PFSK-1 (cell line): ENCODE data around the gene UQCRFS1.

Experiments used
- FOXP2 ChIP-seq: optimal IDR thresholded peaks from 2 replicates; pipeline ENCODE3; 2011; ENCODE audit warnings: borderline replicate concordance, control low read depth, inconsistent platforms; ENCODE audit not compliant: insufficient read depth; ENCODE audit errors: extremely low read length, extremely low read depth
- POLR2AphosphoS5 ChIP-seq: IDR thresholded peaks from 2 replicates; pipeline ENCODE4 v1.6.1; 2012; ENCODE audit warnings: low read depth, mild to moderate bottlenecking, control low read depth, low read length, moderate library complexity
- REST ChIP-seq, 2 experiments: IDR thresholded peaks; 2 replicates each; pipeline versions ENCODE4 v1.6.1 to v1.8.0; 2011 to 2012; ENCODE audit warnings: low read depth in 2 of 2, low read length in 2 of 2, control low read depth in 1 of 2, inconsistent platforms in 1 of 2, mild to moderate bottlenecking in 1 of 2, moderate library complexity in 1 of 2; ENCODE audit not compliant: insufficient read depth in 1 of 2
- SIN3A ChIP-seq: IDR thresholded peaks from 2 replicates; pipeline ENCODE4 v1.6.1; 2012; ENCODE audit warnings: mild to moderate bottlenecking, low read length, moderate library complexity, borderline replicate concordance; ENCODE audit not compliant: insufficient read depth
- TAF1 ChIP-seq: IDR thresholded peaks from 2 replicates; pipeline ENCODE4 v1.6.1; 2012; ENCODE audit warnings: low read length, control low read depth, borderline replicate concordance; ENCODE audit not compliant: insufficient read depth

Gene UQCRFS1

GRCh38 chr19:29188289-29189032 is 24.5 kb downstream of the UQCRFS1 start:
- TF ChIP-seq TAF1 (no peak), FOXP2 (no peak), SIN3A (no peak), REST (IDR thresholded peaks at IDR 0.05; ENCODE audit: insufficient read depth in 1 of 2, low read depth in 2 of 2, low read length in 2 of 2) (no peak), POLR2AphosphoS5 (no peak)

GRCh38 chr19:29187676-29188075 is 25.3 kb downstream of the UQCRFS1 start:
- no peak for TF ChIP-seq REST (IDR thresholded peaks at IDR 0.05; ENCODE audit: insufficient read depth in 1 of 2, low read depth in 2 of 2, low read length in 2 of 2)
- no peak for TF ChIP-seq SIN3A
- TF ChIP-seq FOXP2 = no peak
- no peak for TF ChIP-seq TAF1
- TF ChIP-seq POLR2AphosphoS5 = no peak

GRCh38 chr19:29185427-29185826 is 27.5 kb downstream of the UQCRFS1 start:
- TF ChIP-seq SIN3A = no peak
- no peak for TF ChIP-seq FOXP2
- no peak for TF ChIP-seq REST (IDR thresholded peaks at IDR 0.05; ENCODE audit: insufficient read depth in 1 of 2, low read depth in 2 of 2, low read length in 2 of 2)
- TF ChIP-seq TAF1 = no peak
- no peak for TF ChIP-seq POLR2AphosphoS5

GRCh38 chr19:29176981-29177754 is 35.8 kb downstream of the UQCRFS1 start:
- no peak for TF ChIP-seq POLR2AphosphoS5
- TF ChIP-seq TAF1 = no peak
- TF ChIP-seq SIN3A = no peak
- no peak for TF ChIP-seq FOXP2
- no peak for TF ChIP-seq REST (IDR thresholded peaks at IDR 0.05; ENCODE audit: insufficient read depth in 1 of 2, low read depth in 2 of 2, low read length in 2 of 2)
